CD4-positive, alpha-beta T cell (primary cell): ENCODE measurements around the gene MORN4. TPM values are rescaled to one million over a fixed set of nuclear protein-coding genes. Genes with fewer than 3 reads are reported as not detected.

Experiments
- ATAC-seq: fragments of 200-7000 bp; cut with Tn5 transposase; one replicate; pipeline ENCODE4 v1.10.0; 2022; ENCODE audit warnings: mild to moderate bottlenecking; ENCODE audit not compliant: poor library complexity
- CTCF ChIA-PET: fragments of 350-600 bp; sonication (Branson Sonifier 250); formaldehyde crosslinking; loops from one replicate; lab custom pipeline; 2021; ENCODE audit warnings: antibody characterized with exemption, inconsistent platforms; lab: Charles Lee
- POLR2A ChIA-PET: fragments of 350-600 bp; sonication (Branson Sonifier 250); formaldehyde crosslinking; loops from one replicate; lab custom pipeline; 2021; ENCODE audit warnings: antibody characterized with exemption, inconsistent platforms; lab: Charles Lee
- DNase-seq, 14 experiments: peaks; one replicate each; pipeline ENCODE4 v3.0.0-alpha.2; 2013 to 2020; ENCODE audit warnings: mixed read lengths in 2 of 14
- H3K27ac ChIP-seq, 2 donors: one replicate each; pipeline versions ENCODE4 v1.5.1 to v1.7.0; 2013; ENCODE audit warnings: low read length in 2 of 2, low read depth in 1 of 2, mild to moderate bottlenecking in 1 of 2
- H3K27me3 ChIP-seq, 2 experiments: 1 replicate in 1 of 2; 2 replicates in 1 of 2; pipeline versions ENCODE4 v1.6.1 to v1.7.0; 2013; ENCODE audit warnings: low read length in 2 of 2, control low read depth in 1 of 2, mild to moderate bottlenecking in 1 of 2, moderate library complexity in 1 of 2; ENCODE audit not compliant: insufficient read depth in 2 of 2, control insufficient read depth in 1 of 2
- H3K36me3 ChIP-seq: one replicate; pipeline ENCODE4 v1.6.1; 2013; ENCODE audit warnings: low read length, control low read depth; ENCODE audit not compliant: insufficient read depth
- H3K4me1 ChIP-seq: one replicate; pipeline ENCODE4 v1.6.1; 2013; ENCODE audit warnings: low read length, control low read depth; ENCODE audit not compliant: insufficient read depth
- H3K4me3 ChIP-seq: one replicate; pipeline ENCODE4 v1.5.1; 2013; ENCODE audit warnings: mild to moderate bottlenecking, low read length, moderate library complexity
- H3K9me3 ChIP-seq, 2 experiments: 1 replicate in 1 of 2; 2 replicates in 1 of 2; pipeline versions ENCODE4 v1.6.1 to v1.7.0; 2013; ENCODE audit warnings: low read length in 2 of 2, mild to moderate bottlenecking in 2 of 2, control low read depth in 1 of 2, moderate library complexity in 1 of 2; ENCODE audit not compliant: control insufficient read depth in 1 of 2, insufficient read depth in 1 of 2
- H3K27ac Mint-ChIP-seq: one replicate; pipeline ENCODE4 v1.8.0; 2020; ENCODE audit warnings: mixed read lengths
- H3K27me3 Mint-ChIP-seq: one replicate; pipeline ENCODE4 v1.8.0; 2021; ENCODE audit warnings: mixed read lengths
- H3K36me3 Mint-ChIP-seq: one replicate; pipeline ENCODE4 v1.8.0; 2021; ENCODE audit warnings: low read depth, mixed read lengths
- H3K4me1 Mint-ChIP-seq: one replicate; pipeline ENCODE4 v1.8.0; 2021; ENCODE audit warnings: low read depth, mixed read lengths
- H3K4me3 Mint-ChIP-seq: one replicate; pipeline ENCODE4 v1.8.0; 2020; ENCODE audit warnings: mild to moderate bottlenecking, mixed read lengths
- H3K9me3 Mint-ChIP-seq: one replicate; pipeline ENCODE4 v1.8.0; 2020; ENCODE audit warnings: mixed read lengths
- intact Hi-C, 2 experiments: fragments of 100-400 bp; cut with DNase I in 1 of 2; cut with micrococcal nuclease in 1 of 2; formaldehyde crosslinking; loops; one replicate each; pipeline versions ENCODE4 v1.15.1 to v1.9.0; 2023 to 2025; cut with DNase I, micrococcal nuclease
- total RNA-seq, 174 experiments: library from RNA in 2 of 174; stranded (reverse) in 2 of 174; gene quantifications; one replicate each; pipeline ENCODE4 v1.2.3 and lab custom pipeline; 2021 to 2026
- TF ChIP-seq, protein P1 (sequence below): fragments of 200-600 bp; IDR thresholded peaks from one replicate; pipeline ENCODE4 v1.8.0; 2022; ENCODE audit warnings: antibody characterized with exemption, mild to moderate bottlenecking

Gene MORN4
- total RNA-seq, 2 experiments from 2014 or later = 0.36 to 0.39 TPM

DNA sequence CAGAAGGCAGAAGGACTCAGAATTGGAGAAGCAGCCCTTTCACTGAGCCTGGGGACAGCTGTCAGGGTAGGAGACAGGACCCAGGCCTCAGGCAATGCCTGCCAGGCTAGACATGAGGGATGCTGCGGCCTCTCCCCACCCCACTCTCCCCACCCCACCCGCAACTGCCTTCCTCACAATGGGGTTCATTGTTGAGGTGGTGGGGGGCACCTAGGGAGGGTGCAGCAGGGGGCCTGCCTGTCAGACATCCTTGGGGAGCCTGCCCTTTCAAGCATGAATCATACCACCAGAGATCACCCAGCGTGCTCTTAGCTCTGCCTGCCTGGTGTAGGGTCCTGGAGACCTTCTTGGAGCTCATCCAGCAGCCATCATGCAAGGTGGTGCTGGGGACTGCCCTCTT, 43.8 kb downstream of the MORN4 start, which contains the start of gene C10orf62:
TSS of gene C10orf62 (plus strand) at position 243 of the 400 bp plus-strand sequence. CDS start 177 bp downstream, outside the sequence.
- POLR2A ChIA-PET = no interaction called here
- CTCF ChIA-PET = no interaction called here
- Mint-ChIP-seq H3K9me3 (no peaks in the 10 kb centered on the region), H3K27me3 (no peaks in the 10 kb centered on the region), H3K27ac (no peak within 1 kb of the TSS), H3K36me3 (no peaks in the 10 kb centered on the region), H3K4me3 (no peak within 1 kb of the TSS), H3K4me1 (no peaks in the 10 kb centered on the region)
- no peak for ATAC-seq
- Histone ChIP-seq H3K27me3 (no peaks in the 10 kb centered on the region), H3K27ac (no peak within 1 kb of the TSS), H3K9me3 (no peaks in the 10 kb centered on the region), H3K4me1 (no peaks in the 10 kb centered on the region), H3K36me3 (no peaks in the 10 kb centered on the region), H3K4me3 (no peak within 1 kb of the TSS)
- no peak for DNase-seq
- intact Hi-C loops = no loop called here
- TF ChIP-seq, protein P1, sequence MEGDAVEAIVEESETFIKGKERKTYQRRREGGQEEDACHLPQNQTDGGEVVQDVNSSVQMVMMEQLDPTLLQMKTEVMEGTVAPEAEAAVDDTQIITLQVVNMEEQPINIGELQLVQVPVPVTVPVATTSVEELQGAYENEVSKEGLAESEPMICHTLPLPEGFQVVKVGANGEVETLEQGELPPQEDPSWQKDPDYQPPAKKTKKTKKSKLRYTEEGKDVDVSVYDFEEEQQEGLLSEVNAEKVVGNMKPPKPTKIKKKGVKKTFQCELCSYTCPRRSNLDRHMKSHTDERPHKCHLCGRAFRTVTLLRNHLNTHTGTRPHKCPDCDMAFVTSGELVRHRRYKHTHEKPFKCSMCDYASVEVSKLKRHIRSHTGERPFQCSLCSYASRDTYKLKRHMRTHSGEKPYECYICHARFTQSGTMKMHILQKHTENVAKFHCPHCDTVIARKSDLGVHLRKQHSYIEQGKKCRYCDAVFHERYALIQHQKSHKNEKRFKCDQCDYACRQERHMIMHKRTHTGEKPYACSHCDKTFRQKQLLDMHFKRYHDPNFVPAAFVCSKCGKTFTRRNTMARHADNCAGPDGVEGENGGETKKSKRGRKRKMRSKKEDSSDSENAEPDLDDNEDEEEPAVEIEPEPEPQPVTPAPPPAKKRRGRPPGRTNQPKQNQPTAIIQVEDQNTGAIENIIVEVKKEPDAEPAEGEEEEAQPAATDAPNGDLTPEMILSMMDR = no peak

DNA sequence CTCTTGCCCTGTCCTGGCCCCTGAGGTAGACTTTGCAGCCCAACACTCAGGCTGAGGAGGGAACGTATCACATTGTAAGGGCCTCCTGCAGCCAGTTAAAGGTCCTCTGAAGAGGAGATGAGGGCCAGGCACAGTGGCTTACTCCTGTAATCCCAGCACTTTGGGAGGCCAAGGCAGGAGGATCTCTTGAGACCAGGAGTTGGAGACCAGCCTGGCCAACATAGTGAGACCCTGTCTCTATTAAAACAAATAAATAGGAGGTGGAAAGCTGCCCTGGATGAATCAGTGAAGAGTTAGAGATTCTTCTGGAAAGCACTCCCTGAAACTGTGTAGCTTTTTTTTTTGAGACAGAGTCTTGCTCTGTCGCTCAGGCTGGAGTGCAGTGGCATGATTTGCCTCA, 46.1 kb downstream of the MORN4 start:
- no peaks in the 10 kb centered on the region for H3K4me1 ChIP-seq
- H3K27me3 ChIP-seq = no peaks in the 10 kb centered on the region
- Mint-ChIP-seq H3K4me3 (no peak overlapping the region), H3K4me1 (no peaks in the 10 kb centered on the region), H3K27ac (no peak overlapping the region), H3K9me3 (no peaks in the 10 kb centered on the region), H3K36me3 (no peaks in the 10 kb centered on the region), H3K27me3 (no peaks in the 10 kb centered on the region)
- no peak overlapping the region for H3K27ac ChIP-seq
- DNase-seq (no peak), ATAC-seq (no peak)
- no peaks in the 10 kb centered on the region for H3K36me3 ChIP-seq
- ChIA-PET CTCF (no interaction called here), POLR2A (no interaction called here)
- H3K9me3 ChIP-seq = no peaks in the 10 kb centered on the region
- intact Hi-C loops = no loop called here
- no peak overlapping the region for H3K4me3 ChIP-seq
- TF ChIP-seq, protein P1 = no peak

DNA sequence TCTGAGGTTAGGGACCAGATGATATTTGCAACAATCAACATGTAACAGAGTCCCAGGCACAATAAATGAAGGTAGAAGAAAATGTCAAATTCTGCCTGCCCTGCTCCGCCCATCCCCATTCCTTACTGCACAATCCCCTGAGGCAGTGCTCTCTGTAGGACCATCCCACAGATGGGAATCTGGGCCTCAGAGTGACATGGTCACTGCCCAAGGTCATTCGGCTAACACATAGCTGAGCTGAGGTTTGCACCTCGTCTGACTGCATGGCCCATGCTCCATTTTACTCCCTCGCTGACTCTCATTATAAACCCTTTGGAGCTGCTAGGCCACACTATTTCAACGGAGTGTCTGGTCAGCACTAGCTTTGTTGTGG, 47.9 kb downstream of the MORN4 start:
- Mint-ChIP-seq H3K4me1 (no peaks in the 10 kb centered on the region), H3K4me3 (no peak overlapping the region), H3K27me3 (no peaks in the 10 kb centered on the region), H3K27ac (no peak overlapping the region), H3K36me3 (no peaks in the 10 kb centered on the region), H3K9me3 (no peaks in the 10 kb centered on the region)
- ChIA-PET CTCF (no interaction called here), POLR2A (no interaction called here)
- no peaks in the 10 kb centered on the region for H3K27me3 ChIP-seq
- H3K9me3 ChIP-seq = no peaks in the 10 kb centered on the region
- intact Hi-C loops = no loop called here
- no peak overlapping the region for H3K27ac ChIP-seq
- ATAC-seq (no peak), DNase-seq (no peak)
- no peak overlapping the region for H3K4me3 ChIP-seq
- TF ChIP-seq, protein P1 = no peak
- no peaks in the 10 kb centered on the region for H3K4me1 ChIP-seq
- no peaks in the 10 kb centered on the region for H3K36me3 ChIP-seq
